ENCODE measurements around the gene CLDN19. TPM values are rescaled to one million over a fixed set of nuclear protein-coding genes. Genes with fewer than 3 reads are reported as not detected.

Gene CLDN19
- total RNA-seq, 1 experiment from 2014 or later = not detected

Other genes starting within 250 kb of the CLDN19 start
- 52.4 and 55.9 TPM in 2 replicates for gene PPIH, start 81.8 kb downstream of the CLDN19 start, total RNA-seq (2022)
- 1,134 and 1,200 TPM in 2 replicates for gene YBX1, start 57.8 kb downstream of the CLDN19 start, total RNA-seq (2022)
- gene P3H1, start 26.8 kb upstream of the CLDN19 start, total RNA-seq (2022) = 36.1 and 57.2 TPM in 2 replicates
- 11.7 and 13.8 TPM in 2 replicates for gene C1orf50, start 27.0 kb upstream of the CLDN19 start, total RNA-seq (2022)
- gene TMEM269, start 44.8 kb upstream of the CLDN19 start, total RNA-seq (2022) = 0.17 TPM in 1 of 2 replicates, not detected in the other
- gene ERMAP, start 76.9 kb upstream of the CLDN19 start, total RNA-seq (2022) = 13.2 and 17.2 TPM in 2 replicates
- gene SVBP, start 77.2 kb upstream of the CLDN19 start, total RNA-seq (2022) = 15.7 and 16.7 TPM in 2 replicates
- gene ZNF691, start 106.4 kb upstream of the CLDN19 start, total RNA-seq (2022) = 8.4 and 9.5 TPM in 2 replicates
- 87.5 and 95.0 TPM in 2 replicates for gene SLC2A1, start 218.6 kb upstream of the CLDN19 start, total RNA-seq (2022)

Data from MCF 10A (cell line).